ENCODE measurements around the gene APOL2. TPM values are rescaled to one million over a fixed set of nuclear protein-coding genes. Genes with fewer than 3 reads are reported as not detected.
"Not testable (repeated sequence)": the region's sequence is repeated elsewhere in the genome, so short reads cannot be mapped to it uniquely, and the experiment has no call there.

Gene APOL2
- total RNA-seq, 2 donors from 2014 or later = 64.5 to 69.5 TPM

GRCh38 chr22:36221799-36222751 lies 17.3 kb downstream of the APOL2 start:
- Mint-ChIP-seq H3K4me1 (ENCODE audit: low read depth) (peaks cover 11% of the 10 kb centered on the region), H3K27ac (peak overlapping the region; percentile 70), H3K27me3 (ENCODE audit: low read depth) (peaks cover 17% of the 10 kb centered on the region), H3K9me3 (no peaks in the 10 kb centered on the region), H3K4me3 (peak overlapping the region; percentile 29 to 57), H3K36me3 (ENCODE audit: insufficient read depth in 2 of 2) (no peaks in the 10 kb centered on the region)
- ATAC-seq (replicated peaks in 1 of 2) (peak; percentile 75 to 77), DNase-seq (peak; percentile 49 to 53)

GRCh38 chr22:36220451-36220921 lies 18.8 kb downstream of the APOL2 start:
- Mint-ChIP-seq H3K36me3 (ENCODE audit: insufficient read depth in 2 of 2) (no peaks in the 10 kb centered on the region), H3K4me3 (no peak overlapping the region), H3K27me3 (ENCODE audit: low read depth) (peaks cover 17% of the 10 kb centered on the region), H3K9me3 (no peaks in the 10 kb centered on the region), H3K27ac (no peak overlapping the region), H3K4me1 (ENCODE audit: low read depth) (peaks cover 11% of the 10 kb centered on the region)
- no peak for ATAC-seq (replicated peaks in 1 of 2)
- DNase-seq = no peak

GRCh38 chr22:36218648-36219193 lies 20.6 kb downstream of the APOL2 start:
- H3K4me3 Mint-ChIP-seq = no peak overlapping the region
- DNase-seq = no peak
- no peaks in the 10 kb centered on the region for H3K4me1 Mint-ChIP-seq (ENCODE audit: low read depth)
- H3K36me3 Mint-ChIP-seq (ENCODE audit: insufficient read depth in 2 of 2) = no peaks in the 10 kb centered on the region
- H3K27ac Mint-ChIP-seq = no peak overlapping the region
- no peaks in the 10 kb centered on the region for H3K9me3 Mint-ChIP-seq
- ATAC-seq (replicated peaks in 1 of 2) = no peak
- peaks cover 23% of the 10 kb centered on the region for H3K27me3 Mint-ChIP-seq (ENCODE audit: low read depth)

GRCh38 chr22:36215981-36216380 lies 23.3 kb downstream of the APOL2 start:
- no peak for ATAC-seq (replicated peaks in 1 of 2)
- H3K4me1 Mint-ChIP-seq (ENCODE audit: low read depth) = peaks cover 5% of the 10 kb centered on the region
- H3K27me3 Mint-ChIP-seq (ENCODE audit: low read depth) = peaks cover 48% of the 10 kb centered on the region

GRCh38 chr22:36213586-36213985 lies 25.7 kb downstream of the APOL2 start:
- Mint-ChIP-seq H3K4me1 (ENCODE audit: low read depth) (peaks cover 7% of the 10 kb centered on the region), H3K36me3 (ENCODE audit: insufficient read depth in 2 of 2) (peaks cover 3 to 4% of the 10 kb centered on the region in 2 donors), H3K27ac (no peak overlapping the region), H3K4me3 (no peak overlapping the region), H3K9me3 (peaks cover 0 to 4% of the 10 kb centered on the region in 2 donors), H3K27me3 (ENCODE audit: low read depth) (peaks cover 57% of the 10 kb centered on the region)
- DNase-seq (no peak), ATAC-seq (replicated peaks in 1 of 2) (no peak)

More at GRCh38 chr22:36215981-36216380, 23.3 kb downstream of the APOL2 start:
- H3K4me3 Mint-ChIP-seq = no peak overlapping the region
- no peaks in the 10 kb centered on the region for H3K9me3 Mint-ChIP-seq
- DNase-seq = no peak
- no peaks in the 10 kb centered on the region for H3K36me3 Mint-ChIP-seq (ENCODE audit: insufficient read depth in 2 of 2)
- H3K27ac Mint-ChIP-seq = no peak overlapping the region

- Mint-ChIP-seq H3K36me3 (ENCODE audit: insufficient read depth in 2 of 2) (peaks cover 3 to 4% of the 10 kb centered on the region in 2 donors), H3K4me3 (no peak overlapping the region), H3K27ac (no peak overlapping the region), H3K4me1 (ENCODE audit: low read depth) (peaks cover 7% of the 10 kb centered on the region), H3K27me3 (ENCODE audit: low read depth) (peaks cover 54% of the 10 kb centered on the region), H3K9me3 (peaks cover 0 to 4% of the 10 kb centered on the region in 2 donors)
- ATAC-seq (replicated peaks in 1 of 2) (no peak), DNase-seq (no peak)
Observed at GRCh38 chr22:36212901-36213300, 26.4 kb downstream of the APOL2 start.

GRCh38 chr22:36211237-36211861 lies 28.0 kb downstream of the APOL2 start:
- Mint-ChIP-seq H3K36me3 (ENCODE audit: insufficient read depth in 2 of 2) (peaks cover 3 to 4% of the 10 kb centered on the region in 2 donors), H3K9me3 (peaks cover 0 to 4% of the 10 kb centered on the region in 2 donors), H3K27ac (no peak overlapping the region), H3K27me3 (ENCODE audit: low read depth) (peaks cover 51% of the 10 kb centered on the region), H3K4me1 (ENCODE audit: low read depth) (peaks cover 7% of the 10 kb centered on the region), H3K4me3 (no peak overlapping the region)
- DNase-seq (no peak), ATAC-seq (replicated peaks in 1 of 2) (no peak)

GRCh38 chr22:36210224-36210623 lies 29.1 kb downstream of the APOL2 start:
- peaks cover 3 to 4% of the 10 kb centered on the region in 2 donors for H3K36me3 Mint-ChIP-seq (ENCODE audit: insufficient read depth in 2 of 2)
- peaks cover 51% of the 10 kb centered on the region for H3K27me3 Mint-ChIP-seq (ENCODE audit: low read depth)
- no peak for ATAC-seq (replicated peaks in 1 of 2)

GRCh38 chr22:36209488-36209908 lies 29.8 kb downstream of the APOL2 start:
- H3K27ac Mint-ChIP-seq; H3K4me1 Mint-ChIP-seq (ENCODE audit: low read depth); H3K36me3 Mint-ChIP-seq (ENCODE audit: insufficient read depth in 2 of 2); H3K4me3 Mint-ChIP-seq; ATAC-seq (replicated peaks in 1 of 2); H3K9me3 Mint-ChIP-seq; DNase-seq: not testable (repeated sequence)
- H3K27me3 Mint-ChIP-seq (ENCODE audit: low read depth) = peaks cover 51% of the 10 kb centered on the region

More at GRCh38 chr22:36210224-36210623, 29.1 kb downstream of the APOL2 start:
- H3K9me3 Mint-ChIP-seq = peaks cover 0 to 4% of the 10 kb centered on the region in 2 donors
- no peak for DNase-seq
- H3K4me3 Mint-ChIP-seq = no peak overlapping the region
- peaks cover 7% of the 10 kb centered on the region for H3K4me1 Mint-ChIP-seq (ENCODE audit: low read depth)
- H3K27ac Mint-ChIP-seq = no peak overlapping the region

- ATAC-seq (replicated peaks in 1 of 2) (no peak), DNase-seq (no peak)
- Mint-ChIP-seq H3K27ac (no peak overlapping the region), H3K9me3 (peaks cover 0 to 4% of the 10 kb centered on the region in 2 donors), H3K36me3 (ENCODE audit: insufficient read depth in 2 of 2) (peaks cover 3 to 4% of the 10 kb centered on the region in 2 donors), H3K4me1 (ENCODE audit: low read depth) (peaks cover 7% of the 10 kb centered on the region), H3K4me3 (no peak overlapping the region), H3K27me3 (ENCODE audit: low read depth) (peaks cover 47% of the 10 kb centered on the region)
Observed at GRCh38 chr22:36208914-36209313, 30.4 kb downstream of the APOL2 start.

GRCh38 chr22:36208162-36208765 lies 31.1 kb downstream of the APOL2 start:
- Mint-ChIP-seq H3K27me3 (ENCODE audit: low read depth) (peaks cover 42% of the 10 kb centered on the region), H3K27ac (no peak overlapping the region), H3K9me3 (peaks cover 0 to 4% of the 10 kb centered on the region in 2 donors), H3K4me1 (ENCODE audit: low read depth) (peaks cover 7% of the 10 kb centered on the region), H3K4me3 (no peak overlapping the region), H3K36me3 (ENCODE audit: insufficient read depth in 2 of 2) (peaks cover 3 to 4% of the 10 kb centered on the region in 2 donors)
- no peak for ATAC-seq (replicated peaks in 1 of 2)
- no peak for DNase-seq

- Mint-ChIP-seq H3K27ac (no peak overlapping the region), H3K4me3 (no peak overlapping the region), H3K27me3 (ENCODE audit: low read depth) (peaks cover 23% of the 10 kb centered on the region), H3K36me3 (ENCODE audit: insufficient read depth in 2 of 2) (peaks cover 3 to 4% of the 10 kb centered on the region in 2 donors), H3K9me3 (peaks cover 0 to 4% of the 10 kb centered on the region in 2 donors), H3K4me1 (ENCODE audit: low read depth) (peaks cover 9% of the 10 kb centered on the region)
- no peak for DNase-seq
- no peak for ATAC-seq (replicated peaks in 1 of 2)
Observed at GRCh38 chr22:36206255-36206654, 33.1 kb downstream of the APOL2 start.

Measured in activated T-cell treated with anti-CD3 and anti-CD28 coated beads, Interleukin-2, amount 50 U/mL, for 72 hours (primary cell).